PFSK-1 (cell line): Measurements from ENCODE around the gene ADGB.

Experiments
- FOXP2 ChIP-seq: optimal IDR thresholded peaks from 2 replicates; pipeline ENCODE3; 2011; ENCODE audit warnings: borderline replicate concordance, control low read depth, inconsistent platforms; ENCODE audit not compliant: insufficient read depth; ENCODE audit errors: extremely low read length, extremely low read depth
- POLR2AphosphoS5 ChIP-seq: IDR thresholded peaks from 2 replicates; pipeline ENCODE4 v1.6.1; 2012; ENCODE audit warnings: low read depth, mild to moderate bottlenecking, control low read depth, low read length, moderate library complexity
- SIN3A ChIP-seq: IDR thresholded peaks from 2 replicates; pipeline ENCODE4 v1.6.1; 2012; ENCODE audit warnings: mild to moderate bottlenecking, low read length, moderate library complexity, borderline replicate concordance; ENCODE audit not compliant: insufficient read depth
- TAF1 ChIP-seq: IDR thresholded peaks from 2 replicates; pipeline ENCODE4 v1.6.1; 2012; ENCODE audit warnings: low read length, control low read depth, borderline replicate concordance; ENCODE audit not compliant: insufficient read depth
- TF ChIP-seq, protein P1 (sequence below), 2 experiments: IDR thresholded peaks; 2 replicates each; pipeline versions ENCODE4 v1.6.1 to v1.8.0; 2011 to 2012; ENCODE audit warnings: low read depth in 2 of 2, low read length in 2 of 2, control low read depth in 1 of 2, inconsistent platforms in 1 of 2, mild to moderate bottlenecking in 1 of 2, moderate library complexity in 1 of 2; ENCODE audit not compliant: insufficient read depth in 1 of 2

Gene ADGB

GRCh38 chr6:146574211-146574610 lies 24.6 kb upstream of the ADGB start:
- no peak for TF ChIP-seq POLR2AphosphoS5
- TF ChIP-seq, protein P1, sequence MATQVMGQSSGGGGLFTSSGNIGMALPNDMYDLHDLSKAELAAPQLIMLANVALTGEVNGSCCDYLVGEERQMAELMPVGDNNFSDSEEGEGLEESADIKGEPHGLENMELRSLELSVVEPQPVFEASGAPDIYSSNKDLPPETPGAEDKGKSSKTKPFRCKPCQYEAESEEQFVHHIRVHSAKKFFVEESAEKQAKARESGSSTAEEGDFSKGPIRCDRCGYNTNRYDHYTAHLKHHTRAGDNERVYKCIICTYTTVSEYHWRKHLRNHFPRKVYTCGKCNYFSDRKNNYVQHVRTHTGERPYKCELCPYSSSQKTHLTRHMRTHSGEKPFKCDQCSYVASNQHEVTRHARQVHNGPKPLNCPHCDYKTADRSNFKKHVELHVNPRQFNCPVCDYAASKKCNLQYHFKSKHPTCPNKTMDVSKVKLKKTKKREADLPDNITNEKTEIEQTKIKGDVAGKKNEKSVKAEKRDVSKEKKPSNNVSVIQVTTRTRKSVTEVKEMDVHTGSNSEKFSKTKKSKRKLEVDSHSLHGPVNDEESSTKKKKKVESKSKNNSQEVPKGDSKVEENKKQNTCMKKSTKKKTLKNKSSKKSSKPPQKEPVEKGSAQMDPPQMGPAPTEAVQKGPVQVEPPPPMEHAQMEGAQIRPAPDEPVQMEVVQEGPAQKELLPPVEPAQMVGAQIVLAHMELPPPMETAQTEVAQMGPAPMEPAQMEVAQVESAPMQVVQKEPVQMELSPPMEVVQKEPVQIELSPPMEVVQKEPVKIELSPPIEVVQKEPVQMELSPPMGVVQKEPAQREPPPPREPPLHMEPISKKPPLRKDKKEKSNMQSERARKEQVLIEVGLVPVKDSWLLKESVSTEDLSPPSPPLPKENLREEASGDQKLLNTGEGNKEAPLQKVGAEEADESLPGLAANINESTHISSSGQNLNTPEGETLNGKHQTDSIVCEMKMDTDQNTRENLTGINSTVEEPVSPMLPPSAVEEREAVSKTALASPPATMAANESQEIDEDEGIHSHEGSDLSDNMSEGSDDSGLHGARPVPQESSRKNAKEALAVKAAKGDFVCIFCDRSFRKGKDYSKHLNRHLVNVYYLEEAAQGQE (IDR thresholded peaks at IDR 0.05; ENCODE audit: insufficient read depth in 1 of 2, low read depth in 2 of 2, low read length in 2 of 2) = no peak
- TF ChIP-seq SIN3A = no peak
- no peak for TF ChIP-seq FOXP2
- no peak for TF ChIP-seq TAF1

- TF ChIP-seq SIN3A (no peak), POLR2AphosphoS5 (no peak), FOXP2 (no peak), TAF1 (no peak)
- TF ChIP-seq, protein P1 (IDR thresholded peaks at IDR 0.05; ENCODE audit: insufficient read depth in 1 of 2, low read depth in 2 of 2, low read length in 2 of 2) = no peak
These were observed 20.7 kb upstream of the ADGB start for GRCh38 chr6:146578054-146578453.

DNA sequence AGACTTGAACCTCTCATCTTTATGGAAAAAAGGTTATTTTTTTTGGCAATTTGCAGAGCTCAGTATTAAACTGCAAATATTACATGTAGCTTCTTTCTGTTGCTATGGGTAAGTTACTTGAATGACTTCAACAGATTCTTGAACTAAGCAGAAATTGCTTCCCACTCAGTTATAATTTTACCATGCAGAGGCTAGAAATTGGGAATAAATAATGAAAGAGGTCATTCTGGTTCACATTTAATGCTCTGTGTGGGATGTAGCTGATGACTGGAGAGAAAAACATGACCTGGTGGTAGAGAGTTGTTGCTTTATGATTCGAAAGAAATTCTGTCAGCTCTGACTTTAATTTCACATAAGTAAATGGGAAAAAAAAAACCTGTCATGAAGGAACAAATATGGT lies 16.8 kb upstream of the ADGB start:
- TF ChIP-seq, protein P1 (IDR thresholded peaks at IDR 0.05; ENCODE audit: insufficient read depth in 1 of 2, low read depth in 2 of 2, low read length in 2 of 2) = no peak
- TF ChIP-seq TAF1 (no peak), FOXP2 (no peak), POLR2AphosphoS5 (no peak), SIN3A (no peak)

- TF ChIP-seq, protein P1 (IDR thresholded peaks at IDR 0.05; ENCODE audit: insufficient read depth in 1 of 2, low read depth in 2 of 2, low read length in 2 of 2) = no peak
- no peak for TF ChIP-seq TAF1
- TF ChIP-seq FOXP2 = no peak
- TF ChIP-seq POLR2AphosphoS5 = no peak
- no peak for TF ChIP-seq SIN3A
These were observed 15.9 kb upstream of the ADGB start for GRCh38 chr6:146582857-146583256.

DNA sequence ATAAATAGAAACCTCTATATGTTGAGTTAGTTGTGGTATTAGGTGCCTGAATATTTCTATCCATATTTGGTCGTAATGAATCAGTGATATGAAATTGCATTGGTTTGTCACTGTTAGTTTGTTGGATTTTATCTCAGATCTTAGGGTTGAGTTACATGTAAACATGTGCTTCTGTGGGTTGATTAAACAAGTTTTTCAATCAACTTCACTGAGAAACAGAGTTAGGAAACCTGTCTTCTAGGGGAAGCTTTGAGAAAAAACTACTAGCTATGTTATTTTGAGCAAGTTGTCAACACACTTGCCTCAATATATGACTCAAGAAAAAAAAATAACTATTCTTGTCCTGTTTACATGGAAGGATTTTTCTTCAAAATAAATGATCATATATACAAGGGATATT lies 14.8 kb upstream of the ADGB start:
- TF ChIP-seq FOXP2 (no peak), POLR2AphosphoS5 (no peak), SIN3A (no peak), TAF1 (no peak)
- TF ChIP-seq, protein P1 (IDR thresholded peaks at IDR 0.05; ENCODE audit: insufficient read depth in 1 of 2, low read depth in 2 of 2, low read length in 2 of 2) = no peak
